ENCODE data around the gene CGB5.

CGB5 gene

DNA sequence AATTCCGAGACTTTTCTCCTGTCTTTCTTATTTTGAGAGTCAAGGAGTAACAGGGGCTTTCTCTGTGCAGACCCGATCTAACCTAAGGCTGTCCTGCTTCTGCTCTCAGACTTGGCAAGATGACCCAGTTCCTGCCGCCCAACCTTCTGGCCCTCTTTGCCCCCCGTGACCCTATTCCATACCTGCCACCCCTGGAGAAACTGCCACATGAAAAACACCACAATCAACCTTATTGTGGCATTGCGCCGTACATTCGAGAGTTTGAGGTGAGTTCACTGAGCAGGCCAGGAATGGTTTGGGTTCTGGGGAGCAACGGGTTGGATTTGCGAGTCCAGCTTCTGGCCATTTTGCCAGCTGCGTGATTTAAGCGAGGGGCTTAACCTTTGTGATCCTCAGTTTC is 42.6 kb downstream of the CGB5 start:
- DNase-seq (ENCODE audit: low read depth) = no peak

GRCh38 chr19:49091391-49092038 is 47.9 kb downstream of the CGB5 start:
- DNase-seq (ENCODE audit: low read depth) = no peak

GRCh38 chr19:49092686-49093085 is 49.0 kb downstream of the CGB5 start:
- DNase-seq (ENCODE audit: low read depth) = no peak

Measured in iris pigment epithelial cell (primary cell).